Measurements from ENCODE around the gene SP2. TPM values are rescaled to one million over a fixed set of nuclear protein-coding genes. Genes with fewer than 3 reads are reported as not detected.

Gene SP2
- total RNA-seq, 2 donors from 2014 or later: 18.1 to 21.6 TPM

DNA sequence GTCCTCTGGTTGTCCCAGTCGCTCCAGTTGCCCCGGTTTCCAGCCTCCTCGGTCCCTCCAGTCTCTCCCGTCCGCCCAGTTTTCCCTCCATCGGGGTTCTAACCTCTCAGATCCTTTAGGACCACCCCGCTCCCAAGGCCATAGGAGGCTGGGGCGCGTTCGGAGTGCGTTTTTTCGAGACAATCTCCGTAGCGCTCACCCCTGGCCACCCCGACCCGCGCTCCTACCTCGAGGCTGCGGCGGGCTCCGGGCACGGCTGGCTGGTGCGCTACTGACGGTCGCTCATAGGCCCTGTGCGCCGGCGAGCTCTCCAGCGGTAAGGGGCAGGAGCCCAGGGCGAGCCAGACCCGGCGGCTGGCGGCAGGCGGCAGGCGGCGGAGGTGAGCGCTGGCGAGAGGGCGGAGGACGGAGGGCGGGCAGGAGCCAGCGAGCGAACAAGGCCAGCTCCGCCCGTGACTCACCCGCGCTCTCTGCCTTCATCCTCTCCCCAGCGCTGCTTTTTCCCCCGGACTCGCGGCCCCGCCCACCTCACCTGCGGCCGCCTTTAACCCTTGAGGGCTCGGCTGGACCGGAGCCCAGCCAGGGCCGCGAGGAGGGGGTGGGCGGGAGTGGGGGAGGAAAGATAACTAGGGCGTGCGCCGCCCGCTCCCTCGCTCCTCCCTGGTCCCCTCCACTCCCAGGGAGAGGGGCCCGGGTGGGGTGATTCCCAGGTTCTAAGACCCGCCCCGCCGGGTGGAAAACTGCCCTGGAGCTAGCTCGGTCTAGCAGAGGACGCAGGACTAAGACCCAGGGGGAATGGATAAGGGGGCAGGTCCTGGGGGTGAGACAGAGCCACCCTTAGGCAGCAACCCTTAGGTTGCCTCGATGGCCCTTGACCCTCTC, 45.1 kb upstream of the SP2 start, which contains the start of gene SP6:
Gene SP6 (minus strand): TSS at position 472 of the 882 bp plus-strand sequence. CDS start 2,734 bp downstream, outside the sequence.
- Histone ChIP-seq H3K4me3 (peak within 1 kb of the TSS; percentile 45), H3K9ac (ENCODE audit: low read depth in 2 of 2, low read length in 2 of 2) (peak within 1 kb of the TSS; percentile 77 to 81), H3K4me1 (no peaks in the 10 kb centered on the region), H3K27ac (peak within 1 kb of the TSS; percentile 38), H3K27me3 (peaks cover 44% of the 10 kb centered on the region), H3K9me3 (no peaks in the 10 kb centered on the region), H3K36me3 (no peaks in the 10 kb centered on the region)
- intact Hi-C loops (cut with DNase I): no loop called here
- peak; percentile 94 for DNase-seq
- TF ChIP-seq, protein P1, sequence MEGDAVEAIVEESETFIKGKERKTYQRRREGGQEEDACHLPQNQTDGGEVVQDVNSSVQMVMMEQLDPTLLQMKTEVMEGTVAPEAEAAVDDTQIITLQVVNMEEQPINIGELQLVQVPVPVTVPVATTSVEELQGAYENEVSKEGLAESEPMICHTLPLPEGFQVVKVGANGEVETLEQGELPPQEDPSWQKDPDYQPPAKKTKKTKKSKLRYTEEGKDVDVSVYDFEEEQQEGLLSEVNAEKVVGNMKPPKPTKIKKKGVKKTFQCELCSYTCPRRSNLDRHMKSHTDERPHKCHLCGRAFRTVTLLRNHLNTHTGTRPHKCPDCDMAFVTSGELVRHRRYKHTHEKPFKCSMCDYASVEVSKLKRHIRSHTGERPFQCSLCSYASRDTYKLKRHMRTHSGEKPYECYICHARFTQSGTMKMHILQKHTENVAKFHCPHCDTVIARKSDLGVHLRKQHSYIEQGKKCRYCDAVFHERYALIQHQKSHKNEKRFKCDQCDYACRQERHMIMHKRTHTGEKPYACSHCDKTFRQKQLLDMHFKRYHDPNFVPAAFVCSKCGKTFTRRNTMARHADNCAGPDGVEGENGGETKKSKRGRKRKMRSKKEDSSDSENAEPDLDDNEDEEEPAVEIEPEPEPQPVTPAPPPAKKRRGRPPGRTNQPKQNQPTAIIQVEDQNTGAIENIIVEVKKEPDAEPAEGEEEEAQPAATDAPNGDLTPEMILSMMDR (IDR thresholded peaks at IDR 0.05): no peak

DNA sequence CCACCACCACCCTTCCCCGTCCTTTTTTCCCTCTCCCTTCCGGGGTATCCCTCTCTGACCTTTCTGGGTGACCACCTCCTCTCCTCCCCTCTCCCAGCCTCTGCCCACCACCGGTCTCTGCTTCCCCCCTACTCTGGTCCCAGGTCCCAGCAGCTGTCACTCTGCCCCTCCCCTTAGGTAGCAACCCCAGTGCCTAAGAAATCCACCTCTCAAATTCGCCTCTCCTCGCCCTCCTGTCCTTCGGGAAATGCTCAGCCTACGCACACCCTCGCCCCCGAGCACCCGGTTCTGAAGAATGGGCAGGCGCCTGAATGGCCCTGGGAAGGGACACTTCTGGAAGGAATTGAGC, 44.3 kb upstream of the SP2 start:
- Histone ChIP-seq H3K9ac (ENCODE audit: low read depth in 2 of 2, low read length in 2 of 2) (no peak overlapping the region), H3K4me3 (no peak overlapping the region), H3K27ac (no peak overlapping the region), H3K9me3 (no peaks in the 10 kb centered on the region), H3K36me3 (no peaks in the 10 kb centered on the region), H3K27me3 (peaks cover 44% of the 10 kb centered on the region), H3K4me1 (no peaks in the 10 kb centered on the region)
- DNase-seq: no peak
- intact Hi-C loops (cut with DNase I): no loop called here
- TF ChIP-seq, protein P1 (IDR thresholded peaks at IDR 0.05): no peak

DNA sequence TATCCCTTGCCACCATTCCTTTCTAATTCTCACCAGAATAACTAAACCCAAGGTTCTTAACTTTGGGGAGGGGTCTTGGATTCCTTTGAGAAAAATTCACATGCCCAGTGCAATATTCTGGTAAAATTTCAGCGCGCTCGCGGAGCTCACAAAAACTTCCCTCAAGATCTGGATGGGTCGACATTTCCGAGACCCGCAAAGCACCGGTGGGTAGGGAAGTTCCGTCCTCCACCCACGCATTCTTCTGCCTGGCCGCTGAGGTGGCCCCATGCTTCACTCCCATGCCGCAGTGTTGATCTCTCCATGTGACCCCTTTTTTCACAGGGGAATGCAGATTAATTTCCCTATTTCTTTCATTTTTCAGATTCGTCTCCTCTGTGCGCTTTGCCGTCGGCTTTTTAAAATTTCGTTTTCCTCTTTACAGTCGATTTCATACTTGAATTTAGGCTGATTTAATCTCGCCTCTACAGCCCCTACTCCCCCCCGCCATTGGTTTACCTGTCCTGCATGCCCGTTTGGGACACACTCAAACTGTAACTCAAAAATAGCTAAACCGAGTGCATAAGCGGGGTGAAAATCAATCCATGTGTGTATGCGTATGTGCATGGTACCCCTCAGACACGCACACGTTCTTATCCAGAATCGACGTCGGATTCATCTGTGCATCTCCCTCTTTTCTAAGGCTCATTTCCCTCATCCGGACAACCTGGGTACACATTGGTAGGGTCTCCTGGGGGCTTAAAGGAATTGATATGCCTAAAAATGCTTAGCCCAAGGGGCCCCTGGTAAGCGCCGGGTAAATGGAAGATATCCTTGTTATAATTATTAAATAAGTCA, 43.7 kb upstream of the SP2 start:
- Histone ChIP-seq H3K4me1 (no peaks in the 10 kb centered on the region), H3K9me3 (no peaks in the 10 kb centered on the region), H3K4me3 (no peak overlapping the region), H3K27ac (no peak overlapping the region), H3K36me3 (no peaks in the 10 kb centered on the region), H3K9ac (ENCODE audit: low read depth in 2 of 2, low read length in 2 of 2) (no peak overlapping the region), H3K27me3 (peaks cover 39% of the 10 kb centered on the region)
- TF ChIP-seq, protein P1 (IDR thresholded peaks at IDR 0.05): no peak
- no peak for DNase-seq
- intact Hi-C loops (cut with DNase I): no loop called here

DNA sequence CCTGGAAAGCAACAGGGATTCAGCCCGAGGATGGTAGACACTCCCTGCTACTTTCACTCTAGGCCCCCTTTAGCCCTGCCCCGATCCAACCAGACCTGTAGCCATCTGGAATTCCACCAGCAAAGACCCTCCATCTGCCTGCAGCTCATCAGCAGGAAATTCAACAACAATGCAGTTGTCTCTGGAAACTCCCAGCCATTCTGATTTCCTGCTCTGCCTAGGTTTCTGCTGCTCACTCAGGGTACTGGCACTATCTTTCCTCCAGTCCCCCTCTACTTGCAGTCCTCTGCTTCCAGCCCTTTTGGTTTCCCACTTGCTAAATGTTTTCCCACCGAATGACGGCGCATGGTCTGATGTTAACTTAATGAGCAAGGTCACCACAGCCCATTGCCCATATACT, 42.4 kb upstream of the SP2 start:
- Histone ChIP-seq H3K4me1 (no peaks in the 10 kb centered on the region), H3K9me3 (no peaks in the 10 kb centered on the region), H3K36me3 (no peaks in the 10 kb centered on the region), H3K27ac (no peak overlapping the region), H3K4me3 (no peak overlapping the region), H3K9ac (ENCODE audit: low read depth in 2 of 2, low read length in 2 of 2) (no peak overlapping the region), H3K27me3 (peaks cover 27% of the 10 kb centered on the region)
- intact Hi-C loops (cut with DNase I): no loop called here
- TF ChIP-seq, protein P1 (IDR thresholded peaks at IDR 0.05): no peak
- no peak for DNase-seq

DNA sequence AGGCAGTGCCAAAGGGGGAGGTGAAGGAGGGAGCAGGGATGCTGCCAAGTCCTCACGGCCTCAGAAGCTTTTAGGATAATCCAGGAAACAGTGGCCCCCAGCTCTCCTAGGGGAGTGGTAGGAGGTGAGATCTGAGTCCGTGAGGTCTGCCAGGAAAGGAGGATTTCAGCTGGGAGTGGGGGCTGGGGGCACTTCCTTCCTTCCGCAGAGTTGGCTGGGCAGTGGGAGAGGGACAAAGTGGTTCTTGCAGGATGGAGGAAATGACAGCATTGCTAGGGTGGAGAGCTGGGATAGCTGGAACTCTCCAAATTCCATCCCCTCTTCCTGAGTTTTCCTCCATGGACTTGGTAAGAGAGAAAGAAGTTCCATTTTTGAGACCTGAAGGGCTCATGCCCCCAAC, 40.3 kb upstream of the SP2 start:
- peaks cover 24% of the 10 kb centered on the region for H3K27me3 ChIP-seq
- H3K36me3 ChIP-seq: no peaks in the 10 kb centered on the region
- intact Hi-C loops (cut with DNase I): no loop called here
- no peaks in the 10 kb centered on the region for H3K4me1 ChIP-seq
- no peak overlapping the region for H3K9ac ChIP-seq (ENCODE audit: low read depth in 2 of 2, low read length in 2 of 2)
- H3K9me3 ChIP-seq: no peaks in the 10 kb centered on the region
- TF ChIP-seq, protein P1 (IDR thresholded peaks at IDR 0.05): no peak
- DNase-seq: no peak
- no peak overlapping the region for H3K4me3 ChIP-seq
- H3K27ac ChIP-seq: no peak overlapping the region
